Measurements from ENCODE around the gene TTC27. TPM values are rescaled to one million over a fixed set of nuclear protein-coding genes. Genes with fewer than 3 reads are reported as not detected.

Gene TTC27
- total RNA-seq, 2 donors from 2014 or later: 11.9 to 23.2 TPM

- Histone ChIP-seq H3K27me3 (replicated peaks; ENCODE audit: insufficient read depth) (no peaks in the 10 kb centered on the region), H3K4me3 (no peak overlapping the region), H3K36me3 (no peaks in the 10 kb centered on the region), H3K9me3 (no peaks in the 10 kb centered on the region), H3K27ac (peak overlapping the region; percentile 71 to 81), H3K4me1 (ENCODE audit: control insufficient read depth in 1 of 2, low read depth in 2 of 2) (peaks cover 20 to 62% of the 10 kb centered on the region in 2 donors)
- DNase-seq (ENCODE audit: low spot score): no peak
- no peak for TF ChIP-seq CTCF (IDR thresholded peaks at IDR 0.05)
- no peak for ATAC-seq (ENCODE audit: insufficient number of reproducible peaks, low FRiP score, low read depth)
Measured at GRCh38 chr2:32712870-32713269, 85.0 kb downstream of the TTC27 start.

DNA sequence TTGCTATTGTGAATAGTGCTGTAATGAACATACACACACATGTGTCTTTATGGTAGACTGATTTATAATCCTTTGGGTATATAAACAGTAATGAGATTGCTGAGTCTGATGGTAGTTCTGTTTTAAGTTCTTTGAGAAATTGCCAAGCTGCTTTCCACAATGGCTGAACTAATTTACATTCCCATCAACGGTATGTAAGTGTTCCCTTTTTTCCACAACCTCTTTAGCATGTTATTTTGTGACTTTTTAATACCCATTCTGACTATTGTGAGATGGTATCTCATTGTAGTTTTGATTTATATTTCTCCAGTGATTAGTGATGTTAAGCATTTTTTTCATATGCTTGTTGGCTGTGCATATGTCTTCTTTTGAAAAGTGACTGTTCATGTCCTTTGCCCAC lies 86.7 kb downstream of the TTC27 start:
- Histone ChIP-seq H3K4me1 (ENCODE audit: control insufficient read depth in 1 of 2, low read depth in 2 of 2) (peaks cover 20 to 73% of the 10 kb centered on the region in 2 donors), H3K27ac (peak overlapping the region; percentile 56 to 59), H3K36me3 (no peaks in the 10 kb centered on the region), H3K9me3 (no peaks in the 10 kb centered on the region), H3K27me3 (replicated peaks; ENCODE audit: insufficient read depth) (no peaks in the 10 kb centered on the region), H3K4me3 (no peak overlapping the region)
- ATAC-seq (ENCODE audit: insufficient number of reproducible peaks, low FRiP score, low read depth) (no peak), DNase-seq (ENCODE audit: low spot score) (no peak)
- no peak for TF ChIP-seq CTCF (IDR thresholded peaks at IDR 0.05)

- no peak for TF ChIP-seq CTCF (IDR thresholded peaks at IDR 0.05)
- DNase-seq (ENCODE audit: low spot score): no peak
- Histone ChIP-seq H3K4me3 (no peak overlapping the region), H3K36me3 (no peaks in the 10 kb centered on the region), H3K4me1 (ENCODE audit: control insufficient read depth in 1 of 2, low read depth in 2 of 2) (peaks cover 26 to 76% of the 10 kb centered on the region in 2 donors), H3K27me3 (replicated peaks; ENCODE audit: insufficient read depth) (no peaks in the 10 kb centered on the region), H3K27ac (peak overlapping the region; percentile 56 to 59), H3K9me3 (no peaks in the 10 kb centered on the region)
- no peak for ATAC-seq (ENCODE audit: insufficient number of reproducible peaks, low FRiP score, low read depth)
Measured at GRCh38 chr2:32715391-32715841, 87.6 kb downstream of the TTC27 start.

GRCh38 chr2:32715981-32716380 lies 88.1 kb downstream of the TTC27 start:
- no peak for DNase-seq (ENCODE audit: low spot score)
- Histone ChIP-seq H3K27me3 (replicated peaks; ENCODE audit: insufficient read depth) (no peaks in the 10 kb centered on the region), H3K27ac (peak overlapping the region; percentile 56 to 59)

DNA sequence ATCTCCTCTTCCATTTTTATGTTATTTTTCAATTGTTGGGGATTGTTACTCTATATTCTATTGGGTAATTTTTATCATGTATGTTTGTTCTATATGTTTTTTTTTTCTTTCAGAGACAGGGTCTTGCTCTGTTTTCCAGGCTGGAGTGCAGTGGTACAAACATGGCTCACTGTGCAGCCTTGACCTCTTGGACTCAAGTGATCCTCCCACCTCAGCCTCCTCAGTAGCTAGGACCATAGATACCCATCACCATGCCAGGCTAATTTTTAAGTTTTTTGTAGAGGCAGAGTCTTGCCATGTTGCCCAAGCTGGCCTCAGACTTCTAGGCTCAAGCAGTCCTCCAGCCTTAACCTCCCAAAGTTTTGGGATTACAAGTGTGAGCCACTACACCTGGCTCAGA lies 88.7 kb downstream of the TTC27 start:
- DNase-seq (ENCODE audit: low spot score): no peak
- TF ChIP-seq CTCF (IDR thresholded peaks at IDR 0.05): no peak
- no peak for ATAC-seq (ENCODE audit: insufficient number of reproducible peaks, low FRiP score, low read depth)
- Histone ChIP-seq H3K36me3 (no peaks in the 10 kb centered on the region), H3K27ac (peak overlapping the region; percentile 56 to 59), H3K4me1 (ENCODE audit: control insufficient read depth in 1 of 2, low read depth in 2 of 2) (peaks cover 26 to 73% of the 10 kb centered on the region in 2 donors), H3K4me3 (no peak overlapping the region), H3K9me3 (no peaks in the 10 kb centered on the region), H3K27me3 (replicated peaks; ENCODE audit: insufficient read depth) (no peaks in the 10 kb centered on the region)

More at GRCh38 chr2:32715981-32716380, 88.1 kb downstream of the TTC27 start:
- H3K4me3 ChIP-seq: no peak overlapping the region
- no peak for ATAC-seq (ENCODE audit: insufficient number of reproducible peaks, low FRiP score, low read depth)
- TF ChIP-seq CTCF (IDR thresholded peaks at IDR 0.05): no peak
- H3K36me3 ChIP-seq: no peaks in the 10 kb centered on the region
- H3K9me3 ChIP-seq: no peaks in the 10 kb centered on the region
- peaks cover 31 to 75% of the 10 kb centered on the region in 2 donors for H3K4me1 ChIP-seq (ENCODE audit: control insufficient read depth in 1 of 2, low read depth in 2 of 2)

All from thoracic aorta (tissue), 2 donors.